ENCODE data around the gene RACK1. TPM values are rescaled to one million over a fixed set of nuclear protein-coding genes. Genes with fewer than 3 reads are reported as not detected.

The RACK1 gene
- total and polyA plus RNA-seq, 12 donors, result 581 to 2,221 (median 640) TPM

DNA sequence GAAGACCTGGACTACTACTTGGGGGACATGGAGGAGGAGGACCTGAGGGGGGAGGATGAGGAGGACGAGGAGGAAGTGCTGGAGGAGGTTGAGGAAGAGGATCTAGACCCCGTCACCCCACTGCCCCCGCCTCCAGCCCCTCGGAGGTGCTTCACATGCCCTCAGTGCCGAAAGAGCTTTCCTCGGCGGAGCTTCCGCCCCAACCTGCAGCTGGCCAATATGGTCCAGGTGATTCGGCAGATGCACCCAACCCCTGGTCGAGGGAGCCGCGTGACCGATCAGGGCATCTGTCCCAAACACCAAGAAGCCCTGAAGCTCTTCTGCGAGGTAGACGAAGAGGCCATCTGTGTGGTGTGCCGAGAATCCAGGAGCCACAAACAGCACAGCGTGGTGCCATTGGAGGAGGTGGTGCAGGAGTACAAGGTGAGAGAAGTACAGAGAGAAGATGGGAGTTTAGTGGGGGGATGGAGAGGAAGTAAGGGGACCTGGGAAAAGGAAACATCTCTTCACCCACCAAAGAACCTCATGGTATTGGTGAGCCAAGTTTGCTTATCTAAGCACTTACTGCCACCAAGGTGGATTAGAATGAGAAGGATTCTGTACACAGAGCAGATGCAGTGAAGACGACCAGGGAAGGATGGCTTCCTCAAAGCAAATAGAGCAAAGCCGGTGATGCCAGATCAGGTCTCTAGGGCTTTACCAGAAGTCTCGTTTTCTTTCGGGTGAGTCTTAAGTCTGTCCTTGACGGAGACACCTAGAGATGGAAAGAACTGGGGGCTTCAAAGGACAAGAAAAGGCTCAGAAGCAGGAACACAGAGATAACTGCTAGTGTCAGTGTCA lies 19.1 kb downstream of the RACK1 start:
- intact Hi-C loops (cut with DNase I), result loop anchor here in 1 of 10 donors (1.0 kb wide), 1 partner anchor 19 kb away; the partner anchor contains the start of gene RACK1
- peak overlapping the region in 8 of 10 donors; percentile 90 to 99 (median 98) for H3K27ac ChIP-seq
- peaks cover 0 to 36% (median 11%) of the 10 kb centered on the region in 9 donors for H3K4me1 ChIP-seq
- WGBS, 2 donors, result 72 to 78% methylated on average over 22 of the region's 22 CpGs
- DNase-seq (no peak), ATAC-seq (no peak)
- H3K4me3 ChIP-seq, result peak overlapping the region in 9 of 10 donors; percentile 53 to 96 (median 80)
- no peaks in the 10 kb centered on the region for H3K9me3 ChIP-seq
- H3K27me3 ChIP-seq, result no peaks in the 10 kb centered on the region
- peaks cover 0 to 32% (median 0%) of the 10 kb centered on the region in 9 donors for H3K36me3 ChIP-seq
- TF ChIP-seq, protein P1, sequence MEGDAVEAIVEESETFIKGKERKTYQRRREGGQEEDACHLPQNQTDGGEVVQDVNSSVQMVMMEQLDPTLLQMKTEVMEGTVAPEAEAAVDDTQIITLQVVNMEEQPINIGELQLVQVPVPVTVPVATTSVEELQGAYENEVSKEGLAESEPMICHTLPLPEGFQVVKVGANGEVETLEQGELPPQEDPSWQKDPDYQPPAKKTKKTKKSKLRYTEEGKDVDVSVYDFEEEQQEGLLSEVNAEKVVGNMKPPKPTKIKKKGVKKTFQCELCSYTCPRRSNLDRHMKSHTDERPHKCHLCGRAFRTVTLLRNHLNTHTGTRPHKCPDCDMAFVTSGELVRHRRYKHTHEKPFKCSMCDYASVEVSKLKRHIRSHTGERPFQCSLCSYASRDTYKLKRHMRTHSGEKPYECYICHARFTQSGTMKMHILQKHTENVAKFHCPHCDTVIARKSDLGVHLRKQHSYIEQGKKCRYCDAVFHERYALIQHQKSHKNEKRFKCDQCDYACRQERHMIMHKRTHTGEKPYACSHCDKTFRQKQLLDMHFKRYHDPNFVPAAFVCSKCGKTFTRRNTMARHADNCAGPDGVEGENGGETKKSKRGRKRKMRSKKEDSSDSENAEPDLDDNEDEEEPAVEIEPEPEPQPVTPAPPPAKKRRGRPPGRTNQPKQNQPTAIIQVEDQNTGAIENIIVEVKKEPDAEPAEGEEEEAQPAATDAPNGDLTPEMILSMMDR (IDR thresholded peaks at IDR 0.05), result no peak

DNA sequence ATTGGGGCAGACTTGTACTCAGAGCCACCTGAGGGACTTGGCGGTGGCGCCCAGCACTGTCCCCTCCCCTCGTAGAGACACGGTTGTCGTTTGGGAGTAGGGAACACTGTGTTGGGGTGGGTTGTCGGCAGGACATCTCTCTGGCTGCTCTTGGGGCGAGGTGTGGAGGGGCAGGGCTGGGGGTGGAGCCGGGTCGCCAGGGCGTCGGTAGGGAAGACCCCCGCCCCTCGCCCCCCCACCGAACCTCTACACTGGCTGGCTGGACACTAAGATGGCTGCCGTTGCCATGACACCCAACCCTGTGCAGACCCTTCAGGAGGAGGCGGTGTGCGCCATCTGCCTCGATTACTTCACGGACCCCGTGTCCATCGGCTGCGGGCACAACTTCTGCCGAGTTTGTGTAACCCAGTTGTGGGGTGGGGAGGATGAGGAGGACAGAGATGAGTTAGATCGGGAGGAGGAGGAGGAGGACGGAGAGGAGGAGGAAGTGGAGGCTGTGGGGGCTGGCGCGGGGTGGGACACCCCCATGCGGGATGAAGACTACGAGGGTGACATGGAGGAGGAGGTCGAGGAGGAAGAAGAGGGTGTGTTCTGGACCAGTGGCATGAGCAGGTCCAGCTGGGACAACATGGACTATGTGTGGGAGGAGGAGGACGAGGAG lies 19.8 kb downstream of the RACK1 start:
- peak in 6 of 8 donors; percentile 0 to 39 (median 5) for ATAC-seq

DNA sequence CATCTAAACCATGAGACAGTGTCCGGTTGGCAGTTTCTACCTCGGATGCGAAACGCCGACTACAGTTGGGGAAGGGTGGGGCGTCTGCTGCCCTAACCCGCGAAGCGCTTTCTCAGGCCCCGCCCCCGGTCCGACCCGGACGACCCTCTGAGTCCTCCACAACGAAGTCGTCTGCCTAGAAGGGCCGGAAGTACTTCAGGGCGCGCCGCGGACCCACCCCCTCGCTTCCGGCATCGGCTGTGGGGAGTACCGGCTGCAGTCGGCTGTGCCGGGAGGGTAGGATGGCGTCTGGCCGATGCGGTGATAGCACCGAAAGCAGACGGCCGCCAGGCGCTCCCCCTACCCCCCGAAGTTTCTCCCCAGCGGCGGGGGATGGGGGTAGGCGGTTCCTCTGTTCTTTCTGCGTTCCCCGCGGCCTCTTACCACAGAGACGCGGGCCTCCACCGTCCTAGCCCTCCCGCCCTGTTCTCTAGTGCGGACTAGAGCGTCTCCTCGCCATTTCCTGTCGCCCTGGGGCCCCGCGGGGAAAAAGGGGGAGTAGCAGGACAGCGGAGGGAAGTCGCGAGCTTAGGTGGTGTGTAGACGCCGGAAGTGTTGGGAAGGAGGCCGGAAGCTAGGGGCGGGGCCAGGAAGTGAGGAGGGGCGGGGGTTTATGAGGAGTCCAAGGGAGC lies 20.5 kb downstream of the RACK1 start, which contains the start of gene TRIM41:
TSS of gene TRIM41 (plus strand) at position 224 of the 671 bp plus-strand sequence. CDS start 719 bp downstream, outside the sequence.
- peak within 1 kb of the TSS; percentile 53 to 96 (median 84) for H3K4me3 ChIP-seq
- TF ChIP-seq, protein P1 (IDR thresholded peaks at IDR 0.05), result peak in 5 of 9 donors; percentile 22 to 42 (median 30)
- H3K4me1 ChIP-seq, result peaks cover 0 to 42% (median 11%) of the 10 kb centered on the region in 9 donors
- H3K27me3 ChIP-seq, result no peaks in the 10 kb centered on the region
- WGBS, 2 donors, result 0 to 1% methylated on average over 59 of the region's 59 CpGs
- no peaks in the 10 kb centered on the region for H3K9me3 ChIP-seq
- intact Hi-C loops (cut with DNase I), result loop anchor here in 7 of 10 donors (1.0 to 2.0 kb wide), 9 partner anchors 16 to 38 kb away; partner anchors contain the start of genes RACK1 (in 4 of the 7) and TRIM52 (in 2 of the 7)
- H3K27ac ChIP-seq, result peak within 1 kb of the TSS; percentile 84 to 99 (median 96)
- H3K36me3 ChIP-seq, result peaks cover 0 to 18% (median 0%) of the 10 kb centered on the region in 9 donors
- ATAC-seq, result peak; percentile 85 to 94 (median 92)
- DNase-seq, result peak; percentile 99

More for the DNA sequence above, 19.8 kb downstream of the RACK1 start:
- H3K4me1 ChIP-seq, result peaks cover 0 to 36% (median 11%) of the 10 kb centered on the region in 9 donors
- H3K4me3 ChIP-seq, result peak overlapping the region; percentile 53 to 96 (median 84)
- no peaks in the 10 kb centered on the region for H3K9me3 ChIP-seq
- peaks cover 0 to 25% (median 0%) of the 10 kb centered on the region in 9 donors for H3K36me3 ChIP-seq
- H3K27me3 ChIP-seq, result no peaks in the 10 kb centered on the region
- intact Hi-C loops (cut with DNase I), result loop anchor here in 8 of 10 donors (1.0 to 2.0 kb wide), 9 partner anchors 17 to 37 kb away; partner anchors contain the start of genes RACK1 (in 5 of the 8) and TRIM52 (in 2 of the 8)
- peak overlapping the region; percentile 84 to 99 (median 96) for H3K27ac ChIP-seq
- 1 to 2% methylated on average over 30 to 31 of the region's 31 CpGs for WGBS, 2 donors
- TF ChIP-seq, protein P1 (IDR thresholded peaks at IDR 0.05), result no peak
- DNase-seq, result peak in 1 of 2 donors; percentile 55

All from heart right ventricle (tissue), 16 donors.